ENCODE measurements around the gene SMPD2. TPM values are rescaled to one million over a fixed set of nuclear protein-coding genes. Genes with fewer than 3 reads are reported as not detected.

The SMPD2 gene
- total and polyA plus RNA-seq, 2 of the 4 experiments (the other 2 are of a cell fraction), result 7.7 to 9.0 TPM

GRCh38 chr6:109446072-109446471 lies 5.5 kb downstream of the SMPD2 start:
- Histone ChIP-seq H3K27me3 (ENCODE audit: control insufficient read depth, insufficient read depth, low read length) (no peaks in the 10 kb centered on the region), H3K4me3 (ENCODE audit: insufficient read depth, low read depth, low read length) (no peak overlapping the region), H3K18ac (ENCODE audit: low read depth, low read length) (no peak overlapping the region), H4K91ac (ENCODE audit: insufficient read depth, low read depth, low read length) (no peak overlapping the region), H3K56ac (ENCODE audit: extremely low read depth, insufficient read depth, low read length) (no peak overlapping the region), H2BK120ac (ENCODE audit: low read depth, low read length) (no peak overlapping the region), H4K20me1 (ENCODE audit: insufficient read depth, low read length) (peaks cover 7% of the 10 kb centered on the region; the same call in 1 of the 2 replicates), H3K9me3 (ENCODE audit: control insufficient read depth, insufficient read depth, low read length) (no peaks in the 10 kb centered on the region), H3K4me1 (ENCODE audit: control insufficient read depth, insufficient read depth, low read length) (peaks cover 8% of the 10 kb centered on the region), H3K14ac (replicated peaks; ENCODE audit: low read depth, low read length) (no peak overlapping the region), H3K27ac (ENCODE audit: insufficient read depth, low read length) (no peak overlapping the region), H2BK15ac (ENCODE audit: low read depth, low read length) (no peak overlapping the region), H4K5ac (ENCODE audit: low read depth, low read length) (no peak overlapping the region), H3K9me1 (ENCODE audit: insufficient read depth, low read length) (peaks cover 20% of the 10 kb centered on the region), H4K8ac (ENCODE audit: low read depth in 2 of 2, low read length in 2 of 2) (no peak overlapping the region), H3K79me1 (ENCODE audit: low read depth in 1 of 2, low read length in 2 of 2) (peaks cover 0 to 23% of the 10 kb centered on the region in 2 experiments; a peak in 3 of 4 replicates), H3K4me2 (ENCODE audit: low read depth, low read length) (no peak overlapping the region), H2AFZ (replicated peaks; ENCODE audit: low read length, poor library complexity) (no peak overlapping the region), H2AK9ac (replicated peaks; ENCODE audit: low read depth, low read length, poor library complexity) (no peak overlapping the region), H3K36me3 (ENCODE audit: control insufficient read depth, insufficient read depth, low read length) (peaks cover 64% of the 10 kb centered on the region), H3K9ac (ENCODE audit: low read depth, low read length) (no peak overlapping the region), H2BK5ac (ENCODE audit: low read depth, low read length, poor library complexity, severe bottlenecking) (no peak overlapping the region), H2AK5ac (ENCODE audit: low read depth, low read length) (no peak overlapping the region), H3K23ac (ENCODE audit: low read depth, low read length) (no peak overlapping the region), H2BK20ac (ENCODE audit: low read depth, low read length) (no peak overlapping the region), H3K4ac (ENCODE audit: low read depth, low read length) (no peak overlapping the region)
- BruUV-seq (replicated peaks), result no TSS peak
- WGBS, 2 experiments (ENCODE audit: extremely low coverage in 2 of 2, insufficient read length in 1 of 2), result no CpG with 5 or more reads among the region's 15 CpGs
- ChIA-PET CTCF (interaction anchor here (0.6 kb wide), 1 partner anchor 10 kb away, joined by 3 read pairs; no protein-coding TSS in a partner anchor), POLR2A (ENCODE audit: unreplicated experiment) (no interaction called here)
- dilution Hi-C loops (cut with HindIII; ENCODE audit: low sequenced_read_pairs, unreplicated experiment) (no loop called here), intact Hi-C loops (cut with micrococcal nuclease) (no loop called here), in situ Hi-C loops (cut with MboI; ENCODE audit: low sequenced_read_pairs) (no loop called here)
- TF ChIP-seq RCOR1 (IDR thresholded peaks at IDR 0.05; ENCODE audit: insufficient replicate concordance, low read length), result no peak
- no peak for TF ChIP-seq MAZ (IDR thresholded peaks at IDR 0.05; ENCODE audit: borderline replicate concordance, low read depth, low read length)
- no peak for TF ChIP-seq SMC3 (IDR thresholded peaks at IDR 0.05; ENCODE audit: low read depth, low read length)
- TF ChIP-seq RAD21 (IDR thresholded peaks at IDR 0.05; ENCODE audit: low read length), result no peak
- TF ChIP-seq BHLHE40 (IDR thresholded peaks at IDR 0.05; ENCODE audit: low read depth, low read length), result no peak
- no peak for TF ChIP-seq USF2 (IDR thresholded peaks at IDR 0.05; ENCODE audit: low read depth, low read length)
- no peak for TF ChIP-seq MAFK (IDR thresholded peaks at IDR 0.05; ENCODE audit: low read depth, low read length)
- no peak for TF ChIP-seq CHD1 (IDR thresholded peaks at IDR 0.05; ENCODE audit: low read depth, low read length)
- TF ChIP-seq POLR2A (IDR thresholded peaks at IDR 0.05; ENCODE audit: low read depth, low read length), result no peak
- no peak for TF ChIP-seq FOS (IDR thresholded peaks at IDR 0.05; ENCODE audit: low read depth, low read length)
- no peak for TF ChIP-seq ELK1 (IDR thresholded peaks at IDR 0.05; ENCODE audit: borderline replicate concordance, low read depth, low read length)
- no peak for TF ChIP-seq CTCF (conservative IDR thresholded peaks at IDR 0.05; ENCODE audit: low read depth, low read length)
- TF ChIP-seq NFE2L2 (IDR thresholded peaks at IDR 0.05; ENCODE audit: low read depth, low read length), result no peak
- no peak for TF ChIP-seq RFX5 (IDR thresholded peaks at IDR 0.05; ENCODE audit: low read depth, low read length)
- no peak for TF ChIP-seq MXI1 (IDR thresholded peaks at IDR 0.05; ENCODE audit: borderline replicate concordance, low read depth, low read length)
- no peak for TF ChIP-seq CEBPB (IDR thresholded peaks at IDR 0.05; ENCODE audit: low read depth, low read length)
- ATAC-seq (ENCODE audit: low read depth) (no peak), DNase-seq (no peak)

Data from IMR-90 (cell line).